ENCODE results near the gene CDC42EP5.

DNA sequence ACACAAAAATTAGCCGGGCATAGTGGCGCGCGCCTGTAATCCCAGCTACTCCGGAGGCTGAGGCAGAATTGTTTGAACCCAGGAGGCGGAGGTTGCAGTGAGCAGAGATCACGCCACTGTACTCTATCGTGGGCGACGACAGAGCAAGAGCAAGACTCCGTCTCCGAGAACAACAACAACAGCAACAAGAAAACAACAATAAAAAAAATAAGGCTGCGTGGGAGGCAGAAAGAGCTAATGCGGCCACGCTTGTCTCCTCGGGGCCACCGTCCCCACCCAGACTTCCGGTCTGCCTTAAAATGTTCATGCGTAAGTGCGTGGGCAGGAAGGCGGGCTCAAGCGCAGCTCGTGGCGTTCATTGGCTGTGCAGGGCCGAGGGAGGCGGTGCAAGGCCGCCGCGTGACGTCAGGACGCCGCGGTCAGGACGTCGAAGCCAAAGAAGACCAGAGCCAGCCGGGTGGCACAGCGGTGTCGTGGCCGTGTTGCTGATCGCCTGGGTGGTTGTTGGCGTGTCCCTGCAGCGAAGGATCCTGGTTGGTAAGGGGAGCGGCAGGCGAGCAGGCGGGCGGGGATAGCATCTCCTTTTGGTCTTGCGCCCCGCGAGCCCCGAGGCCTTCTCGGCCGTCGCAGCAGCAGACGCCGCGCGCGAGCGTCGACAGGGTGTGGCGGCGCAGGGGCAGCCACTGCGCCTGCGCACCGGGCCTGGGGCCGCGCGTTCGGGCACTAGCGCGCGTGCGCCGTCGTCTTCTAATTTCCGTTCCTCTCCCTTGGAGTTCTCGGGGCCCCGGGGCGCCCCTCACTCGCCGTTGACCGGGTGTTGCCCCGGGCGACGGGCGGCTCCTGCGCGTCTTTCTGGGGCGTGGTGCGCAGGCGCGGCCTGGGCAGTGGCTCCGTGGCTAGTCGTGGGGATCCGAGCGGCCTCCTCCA, 24.1 kb downstream of the CDC42EP5 start, which contains the start of gene LENG8:
- TF ChIP-seq, protein P1, sequence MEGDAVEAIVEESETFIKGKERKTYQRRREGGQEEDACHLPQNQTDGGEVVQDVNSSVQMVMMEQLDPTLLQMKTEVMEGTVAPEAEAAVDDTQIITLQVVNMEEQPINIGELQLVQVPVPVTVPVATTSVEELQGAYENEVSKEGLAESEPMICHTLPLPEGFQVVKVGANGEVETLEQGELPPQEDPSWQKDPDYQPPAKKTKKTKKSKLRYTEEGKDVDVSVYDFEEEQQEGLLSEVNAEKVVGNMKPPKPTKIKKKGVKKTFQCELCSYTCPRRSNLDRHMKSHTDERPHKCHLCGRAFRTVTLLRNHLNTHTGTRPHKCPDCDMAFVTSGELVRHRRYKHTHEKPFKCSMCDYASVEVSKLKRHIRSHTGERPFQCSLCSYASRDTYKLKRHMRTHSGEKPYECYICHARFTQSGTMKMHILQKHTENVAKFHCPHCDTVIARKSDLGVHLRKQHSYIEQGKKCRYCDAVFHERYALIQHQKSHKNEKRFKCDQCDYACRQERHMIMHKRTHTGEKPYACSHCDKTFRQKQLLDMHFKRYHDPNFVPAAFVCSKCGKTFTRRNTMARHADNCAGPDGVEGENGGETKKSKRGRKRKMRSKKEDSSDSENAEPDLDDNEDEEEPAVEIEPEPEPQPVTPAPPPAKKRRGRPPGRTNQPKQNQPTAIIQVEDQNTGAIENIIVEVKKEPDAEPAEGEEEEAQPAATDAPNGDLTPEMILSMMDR (IDR thresholded peaks at IDR 0.05; ENCODE audit: low read length): no peak
- no peak for TF ChIP-seq EZH2 (IDR thresholded peaks at IDR 0.05; ENCODE audit: borderline replicate concordance, low read length)

Data from OCI-LY1 (cell line).